HepG2 (cell line): Measurements from ENCODE around the gene SUN5. TPM values are rescaled to one million over a fixed set of nuclear protein-coding genes. Genes with fewer than 3 reads are reported as not detected.

Source experiments
- BCL6 ChIP-seq: IDR thresholded peaks from 2 replicates; pipeline ENCODE4 v1.6.1; 2016; ENCODE audit warnings: missing genetic modification reagents, missing compliant biosample characterization
- HNRNPK ChIP-seq: fragments of 200-400 bp; formaldehyde crosslinking; IDR thresholded peaks from 2 replicates; pipeline ENCODE4 v1.6.1; 2018; ENCODE audit warnings: low read length, low read depth, moderate library complexity, mild to moderate bottlenecking; ENCODE audit not compliant: poor library complexity, severe bottlenecking
- MED8 ChIP-seq: sonication (generic); formaldehyde crosslinking; IDR thresholded peaks from 2 replicates; pipeline ENCODE4 v1.8.1; 2023; ENCODE audit warnings: mild to moderate bottlenecking, missing genetic modification reagents; ENCODE audit not compliant: insufficient replicate concordance
- PLRG1 ChIP-seq: fragments of 450-650 bp; conservative IDR thresholded peaks from 2 replicates; pipeline ENCODE4 v1.6.1; 2016
- RFX5 ChIP-seq: IDR thresholded peaks from 2 replicates; pipeline ENCODE4 v1.6.1; 2011; ENCODE audit warnings: low read depth, low read length, improper control_type of control experiment
- SP140L ChIP-seq: sonication (generic); formaldehyde crosslinking; IDR thresholded peaks from 2 replicates; pipeline ENCODE4 v1.4.0; 2020; ENCODE audit warnings: missing genetic modification reagents, borderline replicate concordance
- SUZ12 ChIP-seq: fragments of 150-350 bp; IDR thresholded peaks from 2 replicates; pipeline ENCODE4 v1.6.1; 2014; ENCODE audit warnings: low read depth, low read length
- TAF15 ChIP-seq: fragments of 200-400 bp; formaldehyde crosslinking; IDR thresholded peaks from one replicate; pipeline ENCODE4 v1.6.1; 2018; ENCODE audit warnings: mild to moderate bottlenecking, low read depth, low read length; ENCODE audit not compliant: poor library complexity, severe bottlenecking
- TEAD3 ChIP-seq: optimal IDR thresholded peaks from 2 replicates; pipeline ENCODE3; 2016; ENCODE audit warnings: borderline replicate concordance
- THAP11 ChIP-seq: IDR thresholded peaks from 2 replicates; pipeline ENCODE4 v1.6.1; 2016; ENCODE audit warnings: missing biosample characterization, missing genetic modification reagents
- ZFY ChIP-seq: sonication (generic); formaldehyde crosslinking; IDR thresholded peaks from 2 replicates; pipeline ENCODE4 v1.4.0; 2020; ENCODE audit warnings: missing genetic modification reagents
- ZNF160 ChIP-seq: sonication (generic); formaldehyde crosslinking; IDR thresholded peaks from 2 replicates; pipeline ENCODE4 v1.8.0; 2022; ENCODE audit warnings: mild to moderate bottlenecking, inconsistent platforms, missing genetic modification reagents
- ZNF17 ChIP-seq: sonication (generic); formaldehyde crosslinking; IDR thresholded peaks from 2 replicates; pipeline ENCODE4 v1.5.0; 2020; ENCODE audit warnings: mild to moderate bottlenecking, missing genetic modification reagents
- ZNF282 ChIP-seq: fragments of 450-650 bp; IDR thresholded peaks from 2 replicates; pipeline ENCODE4 v1.6.1; 2018; ENCODE audit not compliant: partially characterized antibody
- ZNF367 ChIP-seq: sonication (generic); formaldehyde crosslinking; IDR thresholded peaks from 2 replicates; pipeline ENCODE4 v1.4.0; 2020; ENCODE audit warnings: missing genetic modification reagents, borderline replicate concordance
- polyA plus RNA-seq, 8 experiments: library from polyadenylated mRNA; depleted of rRNA in 3 of 8; stranded (reverse) in 7 of 8; unstranded in 1 of 8; fragments of >200 nt; fragmentation: Illumina TruSeq in 4 of 8; extraction: Trizol in 4 of 8; gene quantifications; 2 replicates each; pipeline versions ENCODE4 v1.2.1 to v1.2.3, GENCODE V29; 2011 to 2016; ENCODE audit warnings: low read depth in 4 of 8, missing spikeins in 1 of 8, mixed read lengths in 1 of 8; ENCODE audit not compliant: insufficient read depth in 1 of 8
- total RNA-seq, 5 experiments: library from RNA; depleted of rRNA; stranded (reverse); fragments of >200 nt; fragmentation: Illumina TruSeq; extraction: Trizol; gene quantifications; 2 replicates each; pipeline ENCODE4 v1.2.3, GENCODE V29; 2016; ENCODE audit warnings: low read depth in 1 of 5
- TF ChIP-seq, protein P1 (sequence below): sonication (generic); formaldehyde crosslinking; IDR thresholded peaks from 2 replicates; pipeline ENCODE4 v1.4.0; 2020; ENCODE audit warnings: missing genetic modification reagents
- TF ChIP-seq, protein P2 (sequence below): sonication (generic); formaldehyde crosslinking; IDR thresholded peaks from 2 replicates; pipeline ENCODE4 v1.4.0; 2020; ENCODE audit warnings: missing genetic modification reagents
- TF ChIP-seq, protein P3 (sequence below): sonication (generic); formaldehyde crosslinking; IDR thresholded peaks from 2 replicates; pipeline ENCODE4 v1.5.0; 2020; ENCODE audit warnings: missing genetic modification reagents, mild to moderate bottlenecking, borderline replicate concordance

The SUN5 gene
- total and polyA plus RNA-seq, 2 of the 13 experiments (the other 11 are each of a cell fraction or from before 2014, with no cell fraction given), result not detected

DNA sequence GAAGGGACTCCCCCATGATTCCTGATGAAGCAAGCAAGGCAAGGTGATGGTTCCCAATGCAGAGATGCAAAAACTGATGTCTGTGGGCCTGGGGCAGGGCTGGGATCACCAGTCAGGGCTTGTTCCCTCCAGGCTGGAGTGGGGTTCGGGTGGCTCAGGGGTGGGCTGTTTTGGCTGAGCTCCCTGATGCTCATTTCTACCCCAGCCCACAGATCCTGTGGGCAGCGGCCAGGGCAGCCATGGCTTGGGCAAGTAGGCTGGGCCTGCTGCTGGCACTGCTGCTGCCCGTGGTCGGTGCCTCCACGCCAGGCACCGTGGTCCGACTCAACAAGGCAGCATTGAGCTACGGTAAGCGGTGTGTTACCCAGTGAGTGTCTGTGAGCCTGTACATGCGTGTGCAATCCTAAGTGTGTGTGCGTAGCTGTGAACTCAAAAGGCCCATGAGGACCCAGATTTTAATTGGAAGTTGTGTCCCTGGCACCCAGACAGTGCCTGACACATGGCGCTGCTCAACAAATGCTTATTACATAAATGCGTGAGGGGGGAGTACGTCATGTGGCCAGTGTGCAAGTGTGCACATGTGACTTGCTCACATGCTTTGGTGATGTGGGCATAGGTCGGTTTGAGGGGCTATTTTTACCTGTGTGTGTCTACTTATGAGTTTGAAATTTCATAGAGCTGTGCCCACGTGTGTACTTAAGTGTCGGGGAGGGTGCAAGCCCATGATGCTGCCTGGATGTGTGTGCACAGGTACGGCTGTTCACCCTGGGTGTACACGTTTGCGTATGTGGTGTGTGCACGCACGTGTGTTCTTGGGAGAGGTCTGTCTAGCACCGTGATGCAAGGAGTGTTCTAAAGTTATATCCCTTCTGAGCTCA is 4.3 kb upstream of the SUN5 start (continued):
- TF ChIP-seq ZFY (no peak), TAF15 (peak; percentile 69), SUZ12 (no peak), PLRG1 (no peak), MED8 (CRISPR knock-in tag) (peak; percentile 24), ZNF160 (CRISPR knock-in tag) (peak; percentile 78; the same call in 1 of the 2 replicates), ZNF17 (CRISPR knock-in tag) (no peak), ZNF367 (CRISPR knock-in tag) (0 out of 2 replicates have a peak, but pooled peaks have one; percentile 61), SP140L (no peak), BCL6 (CRISPR knock-in tag) (no peak), ZNF282 (no peak), HNRNPK (no peak), THAP11 (CRISPR knock-in tag) (no peak), TEAD3 (CRISPR knock-in tag) (no peak), RFX5 (no peak)
- TF ChIP-seq, protein P1, sequence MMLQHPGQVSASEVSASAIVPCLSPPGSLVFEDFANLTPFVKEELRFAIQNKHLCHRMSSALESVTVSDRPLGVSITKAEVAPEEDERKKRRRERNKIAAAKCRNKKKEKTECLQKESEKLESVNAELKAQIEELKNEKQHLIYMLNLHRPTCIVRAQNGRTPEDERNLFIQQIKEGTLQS (CRISPR knock-in tag), result peak; percentile 31; the same call in 1 of the 2 replicates
- TF ChIP-seq, protein P2, sequence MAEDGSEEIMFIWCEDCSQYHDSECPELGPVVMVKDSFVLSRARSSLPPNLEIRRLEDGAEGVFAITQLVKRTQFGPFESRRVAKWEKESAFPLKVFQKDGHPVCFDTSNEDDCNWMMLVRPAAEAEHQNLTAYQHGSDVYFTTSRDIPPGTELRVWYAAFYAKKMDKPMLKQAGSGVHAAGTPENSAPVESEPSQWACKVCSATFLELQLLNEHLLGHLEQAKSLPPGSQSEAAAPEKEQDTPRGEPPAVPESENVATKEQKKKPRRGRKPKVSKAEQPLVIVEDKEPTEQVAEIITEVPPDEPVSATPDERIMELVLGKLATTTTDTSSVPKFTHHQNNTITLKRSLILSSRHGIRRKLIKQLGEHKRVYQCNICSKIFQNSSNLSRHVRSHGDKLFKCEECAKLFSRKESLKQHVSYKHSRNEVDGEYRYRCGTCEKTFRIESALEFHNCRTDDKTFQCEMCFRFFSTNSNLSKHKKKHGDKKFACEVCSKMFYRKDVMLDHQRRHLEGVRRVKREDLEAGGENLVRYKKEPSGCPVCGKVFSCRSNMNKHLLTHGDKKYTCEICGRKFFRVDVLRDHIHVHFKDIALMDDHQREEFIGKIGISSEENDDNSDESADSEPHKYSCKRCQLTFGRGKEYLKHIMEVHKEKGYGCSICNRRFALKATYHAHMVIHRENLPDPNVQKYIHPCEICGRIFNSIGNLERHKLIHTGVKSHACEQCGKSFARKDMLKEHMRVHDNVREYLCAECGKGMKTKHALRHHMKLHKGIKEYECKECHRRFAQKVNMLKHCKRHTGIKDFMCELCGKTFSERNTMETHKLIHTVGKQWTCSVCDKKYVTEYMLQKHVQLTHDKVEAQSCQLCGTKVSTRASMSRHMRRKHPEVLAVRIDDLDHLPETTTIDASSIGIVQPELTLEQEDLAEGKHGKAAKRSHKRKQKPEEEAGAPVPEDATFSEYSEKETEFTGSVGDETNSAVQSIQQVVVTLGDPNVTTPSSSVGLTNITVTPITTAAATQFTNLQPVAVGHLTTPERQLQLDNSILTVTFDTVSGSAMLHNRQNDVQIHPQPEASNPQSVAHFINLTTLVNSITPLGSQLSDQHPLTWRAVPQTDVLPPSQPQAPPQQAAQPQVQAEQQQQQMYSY (CRISPR knock-in tag), result no peak; the same call in 1 of the 2 replicates
- TF ChIP-seq, protein P3, sequence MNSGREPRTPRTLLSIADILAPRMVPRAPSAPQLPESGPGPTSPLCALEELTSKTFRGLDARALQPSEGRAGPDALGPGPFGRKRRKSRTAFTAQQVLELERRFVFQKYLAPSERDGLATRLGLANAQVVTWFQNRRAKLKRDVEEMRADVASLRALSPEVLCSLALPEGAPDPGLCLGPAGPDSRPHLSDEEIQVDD, result peak; percentile 18; the same call in 1 of the 2 replicates
